Stimulated activated effector memory CD8-positive, alpha-beta T cell treated with anti-CD3 and anti-CD28 coated beads, Interleukin-12 subunit alpha, Interleukin-12 subunit beta, amount 100 ng/mL, for 72 hours (primary cell): ENCODE data around the gene CDH12.
"Not testable (repeated sequence)": the region's sequence is repeated elsewhere in the genome, so short reads cannot be mapped to it uniquely, and the experiment has no call there.

Experiments used
- ATAC-seq: fragments of 150-1000 bp; cut with Tn5 transposase; 2 replicates; pipeline ENCODE4 v1.10.0; 2021
- DNase-seq, 2 donors: peaks; one replicate each; pipeline ENCODE4 v3.0.0; 2021 to 2022; ENCODE audit warnings: low spot score in 2 of 2
- H3K27ac Mint-ChIP-seq: one replicate; pipeline ENCODE4 v1.8.0; 2022; ENCODE audit warnings: mild to moderate bottlenecking, mixed read lengths
- H3K36me3 Mint-ChIP-seq: one replicate; pipeline ENCODE4 v1.8.0; 2022; ENCODE audit warnings: mild to moderate bottlenecking, mixed read lengths
- H3K4me1 Mint-ChIP-seq: one replicate; pipeline ENCODE4 v1.8.0; 2022; ENCODE audit warnings: mixed read lengths
- H3K4me3 Mint-ChIP-seq: one replicate; pipeline ENCODE4 v1.8.0; 2022; ENCODE audit warnings: mild to moderate bottlenecking, mixed read lengths
- H3K9me3 Mint-ChIP-seq: one replicate; pipeline ENCODE4 v1.8.0; 2022; ENCODE audit warnings: mixed read lengths

Gene CDH12

GRCh38 chr5:22591461-22591860 is 261.7 kb downstream of the CDH12 start:
- DNase-seq = no peak
- Mint-ChIP-seq H3K9me3 (peaks cover 18% of the 10 kb centered on the region), H3K27ac (no peak overlapping the region), H3K4me3 (no peak overlapping the region), H3K36me3 (no peaks in the 10 kb centered on the region), H3K4me1 (no peaks in the 10 kb centered on the region)
- ATAC-seq = no peak

DNA sequence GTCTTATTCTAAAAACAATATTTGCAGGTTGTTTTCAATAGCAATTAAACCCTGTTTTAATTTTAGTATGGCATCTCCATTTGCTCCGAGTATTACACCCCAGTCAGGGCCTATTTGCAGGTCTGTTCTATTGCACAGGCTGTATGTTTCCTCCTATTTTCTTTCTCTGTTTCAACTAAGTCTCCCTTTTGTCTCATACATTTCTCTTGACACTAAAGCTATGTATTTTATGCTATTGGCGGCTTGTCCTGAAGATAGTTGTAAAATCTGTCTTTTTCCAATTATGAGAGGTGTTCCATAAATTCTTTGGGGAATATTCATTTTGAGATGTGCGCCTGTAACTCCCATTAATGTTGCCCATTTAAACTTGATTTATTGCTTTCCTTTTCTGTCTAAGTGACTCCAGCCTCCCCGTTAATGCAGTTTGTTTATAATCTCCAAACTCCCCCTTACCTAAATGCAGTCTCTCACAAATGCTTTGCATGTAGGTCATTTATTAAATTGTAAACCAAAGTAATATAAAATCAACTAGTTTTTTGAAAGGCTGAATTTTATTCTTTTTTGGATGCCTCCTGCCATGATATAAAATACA is 262.4 kb downstream of the CDH12 start:
- ATAC-seq (no peak), DNase-seq (no peak)
- no peak overlapping the region for H3K4me3 Mint-ChIP-seq
- H3K4me1 Mint-ChIP-seq = no peaks in the 10 kb centered on the region
- no peak overlapping the region for H3K27ac Mint-ChIP-seq
- no peaks in the 10 kb centered on the region for H3K36me3 Mint-ChIP-seq
- peaks cover 18% of the 10 kb centered on the region for H3K9me3 Mint-ChIP-seq

- Mint-ChIP-seq H3K36me3 (no peaks in the 10 kb centered on the region), H3K27ac (no peak overlapping the region), H3K4me1 (no peaks in the 10 kb centered on the region), H3K9me3 (peaks cover 21% of the 10 kb centered on the region), H3K4me3 (no peak overlapping the region)
- no peak for DNase-seq
- ATAC-seq = no peak
Measured at GRCh38 chr5:22577711-22578110, 275.4 kb downstream of the CDH12 start.

DNA sequence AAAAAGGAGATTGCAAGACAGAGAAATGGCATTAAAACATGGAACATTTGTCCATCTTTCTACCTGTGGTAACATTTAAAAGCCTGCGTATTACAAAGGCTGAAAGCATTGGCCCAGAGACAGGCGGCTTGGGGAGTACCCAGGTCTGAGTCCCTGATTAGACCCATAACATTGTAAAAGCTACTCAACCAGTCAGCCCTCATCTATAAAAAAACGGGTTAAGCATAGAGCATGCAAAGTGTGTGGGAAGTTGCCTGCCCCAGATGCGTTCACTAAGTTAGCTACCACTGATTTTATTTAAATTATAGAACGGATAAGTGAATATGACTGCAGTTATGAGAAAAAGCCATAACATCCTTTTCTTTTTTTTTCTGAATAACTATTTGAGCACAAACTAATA is 276.1 kb downstream of the CDH12 start:
- H3K4me3 Mint-ChIP-seq = no peak overlapping the region
- H3K4me1 Mint-ChIP-seq = no peaks in the 10 kb centered on the region
- H3K9me3 Mint-ChIP-seq = peaks cover 24% of the 10 kb centered on the region
- no peak overlapping the region for H3K27ac Mint-ChIP-seq
- ATAC-seq (no peak), DNase-seq (no peak)
- H3K36me3 Mint-ChIP-seq = no peaks in the 10 kb centered on the region

DNA sequence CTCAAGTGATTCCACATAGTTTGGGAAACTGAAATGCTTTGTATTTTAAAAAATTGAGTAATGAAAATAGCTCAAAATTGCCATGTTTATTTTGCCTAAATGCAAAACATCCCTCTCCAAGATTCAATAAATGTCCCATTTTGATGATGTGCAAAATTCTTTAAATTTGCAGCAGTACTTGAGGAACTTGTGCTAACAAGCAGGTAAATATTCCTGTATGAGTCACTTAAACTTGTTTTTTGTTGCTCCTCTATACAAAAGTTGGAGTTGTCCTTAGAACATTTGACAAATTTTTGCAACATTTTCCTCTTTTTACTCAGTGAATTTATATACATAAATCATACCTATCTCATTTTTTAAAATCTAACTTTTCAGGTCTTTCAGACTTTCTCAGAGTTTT is 280.2 kb downstream of the CDH12 start:
- H3K4me3 Mint-ChIP-seq = no peak overlapping the region
- DNase-seq = no peak
- no peaks in the 10 kb centered on the region for H3K4me1 Mint-ChIP-seq
- H3K9me3 Mint-ChIP-seq = peaks cover 28% of the 10 kb centered on the region
- H3K27ac Mint-ChIP-seq = no peak overlapping the region
- no peaks in the 10 kb centered on the region for H3K36me3 Mint-ChIP-seq
- ATAC-seq = no peak

DNA sequence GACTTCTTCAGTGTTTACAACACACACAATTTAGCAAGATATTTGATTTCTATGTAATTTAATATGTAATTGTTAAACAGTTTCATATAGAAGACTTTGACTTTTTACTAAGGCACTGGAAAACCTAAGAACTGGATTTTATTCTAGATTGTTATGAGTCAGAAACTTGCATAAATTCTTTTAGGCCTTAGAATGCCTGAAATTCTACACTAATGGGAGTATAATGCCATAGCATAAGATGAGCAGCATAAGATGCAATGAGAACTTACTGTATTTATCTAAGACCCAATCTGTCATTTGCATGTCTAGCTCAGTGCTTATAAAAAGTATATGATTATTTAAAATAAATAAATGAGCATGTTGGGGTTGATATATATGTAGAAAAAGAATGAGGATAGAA is 285.2 kb downstream of the CDH12 start:
- DNase-seq (no peak), ATAC-seq (no peak)
- Mint-ChIP-seq H3K27ac (no peak overlapping the region), H3K4me1 (no peaks in the 10 kb centered on the region), H3K4me3 (no peak overlapping the region), H3K9me3 (peaks cover 23% of the 10 kb centered on the region), H3K36me3 (no peaks in the 10 kb centered on the region)

- Mint-ChIP-seq H3K4me3 (no peak overlapping the region), H3K36me3 (no peaks in the 10 kb centered on the region), H3K27ac (no peak overlapping the region), H3K4me1 (no peaks in the 10 kb centered on the region), H3K9me3 (peaks cover 19% of the 10 kb centered on the region)
- no peak for ATAC-seq
- no peak for DNase-seq
Measured at GRCh38 chr5:22560147-22560546, 293.0 kb downstream of the CDH12 start.

GRCh38 chr5:22557251-22557650 is 295.9 kb downstream of the CDH12 start:
- H3K4me1 Mint-ChIP-seq = no peaks in the 10 kb centered on the region
- H3K9me3 Mint-ChIP-seq = peaks cover 10% of the 10 kb centered on the region
- H3K36me3 Mint-ChIP-seq = no peaks in the 10 kb centered on the region
- H3K4me3 Mint-ChIP-seq = no peak overlapping the region
- H3K27ac Mint-ChIP-seq = no peak overlapping the region
- no peak for ATAC-seq
- no peak for DNase-seq

- H3K9me3 Mint-ChIP-seq = peaks cover 22% of the 10 kb centered on the region
- no peaks in the 10 kb centered on the region for H3K36me3 Mint-ChIP-seq
- no peak overlapping the region for H3K27ac Mint-ChIP-seq
- ATAC-seq (no peak), DNase-seq (no peak)
- no peaks in the 10 kb centered on the region for H3K4me1 Mint-ChIP-seq
- H3K4me3 Mint-ChIP-seq = no peak overlapping the region
Measured at GRCh38 chr5:22554475-22554874, 298.7 kb downstream of the CDH12 start.

DNA sequence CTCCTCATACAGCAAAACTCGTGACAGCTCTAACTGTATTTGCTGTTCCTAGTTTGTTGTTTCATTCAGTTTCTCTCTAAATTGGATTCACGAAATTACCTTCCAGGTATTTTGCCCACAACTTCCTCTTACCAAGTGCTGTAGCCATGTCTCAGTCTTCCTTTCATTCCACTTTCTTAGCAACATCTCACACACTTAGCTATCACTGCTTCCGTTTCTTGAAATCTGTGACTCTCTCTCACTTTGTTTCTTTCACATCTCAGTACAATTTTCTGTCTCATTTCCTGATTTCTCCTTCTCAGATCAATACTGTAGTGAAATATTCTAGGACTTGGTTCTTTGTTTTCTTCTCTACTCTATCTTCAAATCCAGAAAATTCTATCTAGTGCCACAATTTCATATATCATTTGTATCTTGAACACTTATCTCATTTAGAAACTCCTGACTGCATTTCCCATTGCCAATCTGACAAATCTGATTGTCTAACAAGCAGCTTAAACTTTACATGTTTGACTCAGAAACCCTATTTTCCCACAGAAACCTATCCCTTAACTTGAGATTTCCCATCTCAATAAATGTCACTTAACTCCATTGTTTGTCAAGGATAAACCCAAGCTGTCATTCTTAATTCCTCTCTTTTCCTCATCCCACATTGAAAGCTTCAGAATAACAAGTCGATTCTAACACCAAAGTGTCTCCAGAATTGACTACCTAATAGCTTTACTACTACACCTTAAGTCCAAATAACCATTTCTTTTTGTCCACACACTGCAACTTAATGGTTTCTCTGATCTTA is 303.1 kb downstream of the CDH12 start:
- peaks cover 25% of the 10 kb centered on the region for H3K9me3 Mint-ChIP-seq
- no peaks in the 10 kb centered on the region for H3K36me3 Mint-ChIP-seq
- H3K4me3 Mint-ChIP-seq = no peak overlapping the region
- ATAC-seq (no peak), DNase-seq (no peak)
- no peak overlapping the region for H3K27ac Mint-ChIP-seq
- H3K4me1 Mint-ChIP-seq = no peaks in the 10 kb centered on the region

DNA sequence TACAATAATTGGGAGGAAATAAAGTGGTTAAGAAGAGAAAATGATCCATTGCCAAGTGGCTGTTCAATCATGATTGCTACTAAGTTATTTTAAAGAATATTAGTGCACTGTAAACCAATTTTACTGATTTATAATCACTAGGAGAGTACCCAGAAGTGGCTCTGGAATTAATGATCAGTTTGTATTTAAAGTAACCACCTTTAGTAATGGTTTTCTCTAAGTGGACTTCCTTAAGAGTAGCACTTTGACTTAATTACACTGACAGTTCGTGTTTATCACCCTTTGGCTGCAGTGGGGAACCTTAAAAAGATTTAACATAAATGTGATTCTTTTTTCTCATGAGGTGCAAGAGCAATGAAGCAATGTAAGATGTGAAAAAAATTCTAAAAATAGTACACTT is 310.8 kb downstream of the CDH12 start:
- Mint-ChIP-seq H3K36me3 (no peaks in the 10 kb centered on the region), H3K4me3 (no peak overlapping the region), H3K4me1 (no peaks in the 10 kb centered on the region), H3K9me3 (peaks cover 11% of the 10 kb centered on the region), H3K27ac (no peak overlapping the region)
- DNase-seq = no peak
- ATAC-seq = no peak

GRCh38 chr5:22541037-22541436 is 312.1 kb downstream of the CDH12 start:
- no peak for ATAC-seq
- no peaks in the 10 kb centered on the region for H3K4me1 Mint-ChIP-seq

DNA sequence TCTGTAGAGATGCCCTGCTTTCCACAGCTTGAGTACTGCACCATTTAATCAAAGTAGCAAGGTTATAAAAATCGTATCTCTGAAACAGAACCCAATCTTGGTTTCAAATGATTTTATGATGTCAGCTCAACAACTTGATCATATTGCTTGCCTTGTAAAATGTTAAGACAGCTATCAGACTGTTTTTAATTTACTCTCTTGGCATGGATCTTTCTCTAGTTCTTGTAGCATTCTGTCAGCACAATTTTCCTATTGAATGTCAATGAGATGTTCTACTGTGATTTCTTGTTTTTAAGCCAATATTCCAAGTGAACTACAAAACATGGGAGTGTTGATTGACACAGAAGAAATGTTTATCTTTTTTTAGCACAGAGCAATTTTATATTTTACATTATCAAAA is 313.4 kb downstream of the CDH12 start:
- peaks cover 8% of the 10 kb centered on the region for H3K9me3 Mint-ChIP-seq
- H3K27ac Mint-ChIP-seq = no peak overlapping the region
- H3K4me1 Mint-ChIP-seq = no peaks in the 10 kb centered on the region
- no peaks in the 10 kb centered on the region for H3K36me3 Mint-ChIP-seq
- no peak for ATAC-seq
- DNase-seq = no peak
- H3K4me3 Mint-ChIP-seq = no peak overlapping the region

More at GRCh38 chr5:22541037-22541436, 312.1 kb downstream of the CDH12 start:
- peaks cover 8% of the 10 kb centered on the region for H3K9me3 Mint-ChIP-seq
- DNase-seq = no peak
- no peak overlapping the region for H3K27ac Mint-ChIP-seq
- no peak overlapping the region for H3K4me3 Mint-ChIP-seq
- H3K36me3 Mint-ChIP-seq = no peaks in the 10 kb centered on the region

DNA sequence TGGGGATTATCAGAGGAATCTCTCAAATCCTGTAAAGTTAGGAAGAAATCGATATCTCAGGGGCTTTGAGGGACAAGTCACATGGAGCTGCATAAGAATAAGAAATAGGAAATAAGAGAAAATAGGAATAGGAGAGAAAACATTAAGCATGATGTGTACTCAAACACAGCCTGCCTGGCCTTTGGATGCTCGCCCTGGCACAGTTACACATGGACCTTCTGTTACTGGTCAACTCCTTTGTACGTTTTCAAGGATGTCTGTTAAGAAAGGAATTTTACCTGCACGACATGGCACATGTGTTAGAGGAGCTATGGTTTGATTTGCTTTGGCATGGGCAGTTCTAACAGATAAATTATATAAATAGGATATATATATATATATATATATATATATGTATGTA is 321.2 kb downstream of the CDH12 start:
- no peak overlapping the region for H3K4me3 Mint-ChIP-seq
- H3K4me1 Mint-ChIP-seq = no peaks in the 10 kb centered on the region
- H3K27ac Mint-ChIP-seq = no peak overlapping the region
- ATAC-seq = no peak
- no peak for DNase-seq
- no peaks in the 10 kb centered on the region for H3K36me3 Mint-ChIP-seq
- H3K9me3 Mint-ChIP-seq = peaks cover 8% of the 10 kb centered on the region

DNA sequence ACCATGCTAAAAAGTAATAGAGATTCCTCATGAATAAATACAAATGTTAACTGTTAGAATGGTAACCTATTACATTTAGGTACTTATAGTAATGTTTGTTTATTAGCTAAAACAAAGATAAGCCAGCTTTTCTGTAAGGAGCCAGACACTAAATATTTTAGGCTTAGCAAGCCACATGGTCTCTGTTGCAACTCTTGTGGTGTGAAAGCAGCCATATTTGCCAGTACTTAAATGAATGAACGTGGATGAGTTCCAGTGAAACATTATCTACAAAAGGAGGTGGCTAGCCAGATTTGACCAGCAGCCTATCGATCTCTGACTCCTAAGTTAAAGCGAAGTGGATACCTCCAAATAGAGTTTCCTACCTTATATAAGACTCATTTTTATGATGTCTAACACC is 331.6 kb downstream of the CDH12 start:
- Mint-ChIP-seq H3K4me1 (no peaks in the 10 kb centered on the region), H3K36me3 (no peaks in the 10 kb centered on the region), H3K9me3 (peaks cover 25% of the 10 kb centered on the region), H3K27ac (no peak overlapping the region), H3K4me3 (no peak overlapping the region)
- DNase-seq (no peak), ATAC-seq (no peak)

DNA sequence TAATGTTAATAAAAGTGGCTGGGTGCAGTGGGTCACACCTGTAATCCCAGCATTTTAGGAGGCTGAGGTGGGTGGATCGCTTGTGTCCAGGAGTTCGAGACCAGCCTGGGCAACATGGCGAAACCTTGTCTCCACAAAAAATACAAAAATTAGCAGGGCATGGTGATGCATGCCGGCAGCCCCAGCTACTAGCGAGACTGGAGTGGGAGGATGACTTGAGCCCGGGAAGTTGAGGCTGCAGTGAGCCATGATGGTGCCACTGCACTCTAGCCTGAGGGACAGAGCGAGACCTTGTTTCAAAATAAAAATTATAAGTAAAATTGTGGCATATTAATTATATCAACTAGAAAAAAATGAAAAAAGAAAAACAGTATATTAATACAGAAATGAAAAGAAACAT is 336.6 kb downstream of the CDH12 start:
- H3K4me3 Mint-ChIP-seq, H3K27ac Mint-ChIP-seq, H3K9me3 Mint-ChIP-seq, H3K4me1 Mint-ChIP-seq, ATAC-seq, DNase-seq, H3K36me3 Mint-ChIP-seq: not testable (repeated sequence)
